Medulla oblongata (tissue), 1 donor: ENCODE results near the gene GATM.
"Not testable (repeated sequence)": the region's sequence is repeated elsewhere in the genome, so short reads cannot be mapped to it uniquely, and the experiment has no call there.

ENCODE experiments used
- DNase-seq: peaks from one replicate; pipeline ENCODE4 v3.0.0-alpha.2; 2015; ENCODE audit errors: extremely low spot score

The GATM gene

DNA sequence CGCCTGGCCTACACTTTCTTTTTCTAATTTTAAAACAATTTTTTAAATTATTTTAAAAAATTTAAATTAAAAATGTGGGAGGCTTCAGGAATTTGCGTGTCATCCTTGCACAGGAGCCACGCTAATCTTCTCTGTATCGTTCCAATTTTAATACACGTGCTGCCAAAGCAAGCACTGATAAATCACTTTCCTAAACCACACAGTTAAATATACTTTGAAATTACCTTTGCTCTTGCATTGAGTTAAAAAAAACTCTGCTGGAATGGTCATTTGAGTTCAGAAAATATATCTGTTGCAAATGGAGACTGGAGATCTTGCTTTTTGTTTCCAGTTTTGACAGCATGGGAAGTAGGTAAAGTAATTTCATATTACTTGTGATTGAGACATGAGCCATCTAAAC lies 23.6 kb downstream of the GATM start:
- no peak for DNase-seq

DNA sequence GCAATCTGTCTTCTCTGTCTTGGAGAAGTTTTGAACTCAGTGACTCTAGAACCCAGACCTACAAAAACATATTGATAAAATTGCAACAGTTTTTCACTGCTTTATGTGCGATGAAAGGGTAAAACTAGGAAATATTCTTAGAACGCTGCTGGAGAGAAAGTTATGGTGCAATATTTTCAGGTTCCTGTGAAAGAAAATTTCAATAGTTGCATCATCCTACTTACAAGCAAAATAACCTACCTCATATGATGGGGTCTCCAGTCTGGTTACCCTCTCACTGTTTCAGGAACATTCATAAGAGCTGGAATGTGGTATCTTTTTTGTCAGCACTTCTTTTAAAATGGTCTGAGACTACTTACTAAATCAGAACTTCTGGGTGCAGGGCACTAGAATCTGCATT lies 27.1 kb downstream of the GATM start:
- DNase-seq = no peak

GRCh38 chr15:45349623-45350022 lies 28.7 kb downstream of the GATM start:
- DNase-seq = no peak

DNA sequence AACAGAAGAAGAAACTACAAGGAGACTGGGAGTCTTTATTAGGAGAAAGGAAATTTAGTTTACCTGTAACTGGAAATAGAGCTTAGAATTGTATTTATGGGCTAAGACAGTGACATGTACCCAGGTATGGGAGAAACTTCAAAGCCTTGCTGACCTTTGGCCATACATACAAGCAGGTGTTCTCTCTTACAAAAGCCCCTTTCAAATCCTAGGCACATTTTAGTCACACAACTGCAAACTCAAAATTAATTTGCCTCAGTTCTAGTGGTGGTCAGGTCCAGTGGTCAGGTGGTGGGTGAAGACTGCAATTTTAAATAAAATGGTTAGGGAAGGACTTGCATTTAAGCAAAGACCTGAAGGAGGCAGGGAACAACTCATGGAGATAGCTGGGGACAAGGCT lies 30.4 kb downstream of the GATM start:
- DNase-seq = no peak

GRCh38 chr15:45347033-45347432 lies 31.3 kb downstream of the GATM start:
- no peak for DNase-seq

- peak; percentile 51 for DNase-seq
Observed at GRCh38 chr15:45346381-45346780, 32.0 kb downstream of the GATM start.

- no peak for DNase-seq
Observed at GRCh38 chr15:45343258-45343860, 35.0 kb downstream of the GATM start.

- DNase-seq = no peak
Observed at GRCh38 chr15:45341790-45342189, 36.6 kb downstream of the GATM start.

GRCh38 chr15:45340429-45340828 lies 37.9 kb downstream of the GATM start:
- no peak for DNase-seq

- no peak for DNase-seq
Observed at GRCh38 chr15:45338417-45338816, 39.9 kb downstream of the GATM start.

- DNase-seq = no peak
Observed at GRCh38 chr15:45337224-45337623, 41.1 kb downstream of the GATM start.

DNA sequence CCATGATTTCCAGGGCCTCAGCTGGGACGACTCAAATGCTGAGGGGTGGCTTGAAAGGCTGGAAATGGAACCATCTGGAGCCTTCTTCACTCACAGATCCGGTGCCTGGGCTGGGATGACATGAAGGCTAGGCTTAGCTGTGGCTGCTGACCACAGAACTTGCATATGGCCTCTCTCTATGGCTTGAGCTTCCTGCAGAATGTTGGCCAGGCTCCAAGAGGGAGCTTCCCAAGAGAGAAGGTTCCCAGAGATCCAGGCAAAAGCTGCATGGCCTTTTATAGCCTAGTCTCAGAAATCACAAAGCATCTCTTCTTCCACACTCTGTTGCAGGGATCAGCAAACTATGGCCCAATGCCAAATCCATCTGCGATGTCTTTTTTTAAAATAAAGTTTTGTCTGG lies 44.8 kb downstream of the GATM start:
- peak; percentile 24 for DNase-seq

DNA sequence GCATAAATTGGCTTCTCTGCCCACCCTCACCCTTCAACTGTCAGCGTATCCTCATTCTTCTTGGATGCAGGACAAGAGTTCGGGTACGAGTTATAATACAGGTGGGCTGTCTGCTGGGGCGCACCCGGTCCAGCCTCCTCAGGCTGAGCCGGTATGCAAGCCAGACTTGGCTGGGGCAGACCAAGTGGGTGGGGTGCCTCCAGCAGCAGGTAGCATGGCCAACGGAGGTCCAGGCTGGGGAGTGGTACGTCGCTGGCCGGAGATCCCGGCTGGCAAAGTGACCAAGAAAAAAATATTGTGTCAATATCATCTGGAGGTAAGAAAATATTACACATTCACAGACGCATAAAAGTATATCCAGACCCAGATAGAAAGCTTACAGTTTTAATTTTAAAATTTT lies 45.6 kb downstream of the GATM start:
- DNase-seq = no peak

- no peak for DNase-seq
Observed at GRCh38 chr15:45331972-45332371, 46.4 kb downstream of the GATM start.

- DNase-seq = no peak
Observed at GRCh38 chr15:45328663-45329062, 49.7 kb downstream of the GATM start.

DNA sequence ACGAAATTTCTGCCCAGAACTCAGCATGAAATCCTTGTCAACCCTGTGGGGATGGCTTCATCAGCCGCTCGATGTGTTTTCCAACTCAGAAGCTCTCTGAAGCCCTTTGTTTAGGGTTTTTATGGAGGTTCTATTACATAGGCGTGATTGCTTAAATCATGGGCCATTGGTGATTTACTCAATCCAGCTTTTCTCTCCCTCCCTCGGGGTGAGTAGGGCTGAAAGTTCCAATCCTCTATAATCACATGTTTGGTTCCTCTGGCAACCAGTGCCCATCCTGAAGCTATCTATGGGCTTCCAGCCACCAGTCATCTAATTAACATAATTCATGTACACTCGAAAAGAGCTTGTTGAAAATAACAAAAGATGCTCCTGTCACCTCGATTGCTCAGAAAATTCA lies 51.6 kb downstream of the GATM start:
- peak; percentile 77 for DNase-seq

DNA sequence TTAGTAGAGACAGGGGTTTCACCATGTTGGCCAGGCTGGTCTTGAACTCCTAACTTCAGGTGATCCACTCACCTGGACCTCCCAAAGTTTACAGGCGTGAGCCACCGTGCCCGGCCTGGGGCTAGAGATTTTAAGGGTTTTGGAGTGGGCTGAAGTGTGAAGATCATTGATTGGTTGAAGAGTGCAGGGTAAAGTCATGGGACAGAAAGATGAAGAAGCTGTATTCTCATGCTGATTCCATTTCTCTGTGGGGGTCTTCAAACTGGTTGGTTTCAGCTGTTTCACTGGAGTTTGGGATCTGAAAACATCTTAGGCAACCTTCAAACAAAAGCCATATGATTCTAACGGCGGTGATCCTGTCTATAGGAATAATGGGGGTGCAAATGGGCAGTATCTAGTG lies 52.1 kb downstream of the GATM start:
- no peak for DNase-seq

GRCh38 chr15:45320581-45321205 lies 57.7 kb downstream of the GATM start:
- no peak for DNase-seq

- DNase-seq = no peak
Observed at GRCh38 chr15:45319472-45320214, 58.7 kb downstream of the GATM start.

DNA sequence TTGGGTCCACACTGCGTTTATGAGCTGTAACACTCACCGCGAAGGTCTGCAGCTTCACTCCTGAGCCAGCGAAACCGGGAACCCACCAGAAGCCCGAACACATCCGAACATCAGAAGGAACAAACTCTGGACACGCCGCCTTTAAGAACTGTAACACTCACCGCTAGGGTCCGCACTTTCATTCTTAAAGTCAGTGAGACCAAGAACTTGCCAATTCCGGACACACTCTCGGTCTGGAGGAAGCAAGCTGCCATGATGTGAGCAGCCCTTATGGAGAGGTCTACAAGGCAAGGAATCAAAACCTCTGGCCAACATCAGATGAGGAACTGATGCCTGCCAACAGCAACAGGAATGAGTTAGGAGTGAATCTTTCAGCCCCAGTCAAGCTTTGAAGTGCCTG lies 63.4 kb downstream of the GATM start:
- DNase-seq = peak; percentile 72

- DNase-seq = not testable (repeated sequence)
Observed at GRCh38 chr15:45314117-45314516, 64.2 kb downstream of the GATM start.
